IPS DF 6.9 (cell line): ENCODE measurements around the gene INSR.
"Not testable (repeated sequence)": the region's sequence is repeated elsewhere in the genome, so short reads cannot be mapped to it uniquely, and the experiment has no call there.

Source experiments
- DNase-seq: peaks from one replicate; pipeline ENCODE4 v3.0.0-alpha.2; 2013; ENCODE audit warnings: low read depth, low spot score
- H3K27ac ChIP-seq: one replicate; pipeline ENCODE4 v1.5.1; 2013; ENCODE audit warnings: low read length, control low read depth
- H3K27me3 ChIP-seq: 2 replicates; pipeline ENCODE4 v1.6.1; 2013; ENCODE audit warnings: mild to moderate bottlenecking, low read length; ENCODE audit not compliant: control insufficient read depth, insufficient read depth
- H3K36me3 ChIP-seq: 2 replicates; pipeline ENCODE4 v1.6.1; 2013; ENCODE audit warnings: low read length; ENCODE audit not compliant: control insufficient read depth, insufficient read depth
- H3K4me1 ChIP-seq: 2 replicates; pipeline ENCODE4 v1.6.1; 2013; ENCODE audit warnings: low read length; ENCODE audit not compliant: control insufficient read depth, insufficient read depth
- H3K4me3 ChIP-seq: 2 replicates; pipeline ENCODE4 v1.5.1; 2013; ENCODE audit warnings: mild to moderate bottlenecking, low read length
- H3K9me3 ChIP-seq: 2 replicates; pipeline ENCODE4 v1.6.1; 2013; ENCODE audit warnings: low read length, inconsistent platforms; ENCODE audit not compliant: control insufficient read depth, insufficient read depth
- WGBS: extraction: QIAGEN DNeasy Blood & Tissue Kit; methylation state at CpG from one replicate; pipeline ENCODE4 v1.1.7; 2013; ENCODE audit warnings: mixed read lengths, missing lambda C conversion rate; ENCODE audit not compliant: insufficient read length, insufficient coverage; 5-methylcytosine and 5-hydroxymethylcytosine counted together

Gene INSR

GRCh38 chr19:7246601-7247000 lies 47.6 kb downstream of the INSR start:
- 0 out of 2 replicates have a peak, but pooled peaks cover 2% of the 10 kb centered on the region for H3K9me3 ChIP-seq
- H3K4me1 ChIP-seq = peaks cover 2% of the 10 kb centered on the region; the same call in 1 of the 2 replicates
- no peak overlapping the region for H3K4me3 ChIP-seq
- WGBS = no CpG with 5 or more reads among the region's 2 CpGs
- no peaks in the 10 kb centered on the region for H3K27me3 ChIP-seq
- H3K27ac ChIP-seq = no peak overlapping the region
- H3K36me3 ChIP-seq = no peaks in the 10 kb centered on the region
- no peak for DNase-seq

GRCh38 chr19:7242601-7243258 lies 51.5 kb downstream of the INSR start:
- H3K27me3 ChIP-seq = no peaks in the 10 kb centered on the region
- no CpG with 5 or more reads among the region's 9 CpGs for WGBS
- no peaks in the 10 kb centered on the region for H3K4me1 ChIP-seq
- H3K36me3 ChIP-seq = no peaks in the 10 kb centered on the region
- 0 out of 2 replicates have a peak, but pooled peaks cover 2% of the 10 kb centered on the region for H3K9me3 ChIP-seq
- H3K4me3 ChIP-seq = no peak overlapping the region
- H3K27ac ChIP-seq = no peak overlapping the region
- no peak for DNase-seq

- Histone ChIP-seq H3K4me3 (no peak overlapping the region), H3K36me3 (no peaks in the 10 kb centered on the region), H3K9me3 (no peaks in the 10 kb centered on the region), H3K27ac (no peak overlapping the region), H3K27me3 (no peaks in the 10 kb centered on the region), H3K4me1 (no peaks in the 10 kb centered on the region)
- no CpG with 5 or more reads among the region's 4 CpGs for WGBS
- no peak for DNase-seq
These were observed 56.2 kb downstream of the INSR start for GRCh38 chr19:7238051-7238450.

GRCh38 chr19:7236153-7236552 lies 58.1 kb downstream of the INSR start:
- H3K4me1 ChIP-seq = no peaks in the 10 kb centered on the region
- no peaks in the 10 kb centered on the region for H3K27me3 ChIP-seq
- no CpG with 5 or more reads among the region's 5 CpGs for WGBS
- no peaks in the 10 kb centered on the region for H3K36me3 ChIP-seq
- H3K9me3 ChIP-seq = no peaks in the 10 kb centered on the region
- DNase-seq = no peak
- no peak overlapping the region for H3K4me3 ChIP-seq
- no peak overlapping the region for H3K27ac ChIP-seq

- Histone ChIP-seq H3K4me1 (no peaks in the 10 kb centered on the region), H3K27ac (no peak overlapping the region), H3K9me3 (no peaks in the 10 kb centered on the region), H3K36me3 (no peaks in the 10 kb centered on the region), H3K4me3 (no peak overlapping the region), H3K27me3 (no peaks in the 10 kb centered on the region)
- no peak for DNase-seq
- no CpG with 5 or more reads among the region's 9 CpGs for WGBS
These were observed 63.4 kb downstream of the INSR start for GRCh38 chr19:7230826-7231225.

GRCh38 chr19:7229735-7230134 lies 64.5 kb downstream of the INSR start:
- Histone ChIP-seq H3K4me1 (no peaks in the 10 kb centered on the region), H3K27me3 (no peaks in the 10 kb centered on the region), H3K36me3 (no peaks in the 10 kb centered on the region), H3K4me3 (no peak overlapping the region), H3K27ac (no peak overlapping the region), H3K9me3 (no peaks in the 10 kb centered on the region)
- no CpG with 5 or more reads among the region's 5 CpGs for WGBS
- DNase-seq = no peak

GRCh38 chr19:7228935-7229541 lies 65.2 kb downstream of the INSR start:
- H3K4me1 ChIP-seq = no peaks in the 10 kb centered on the region

GRCh38 chr19:7227735-7228134 lies 66.5 kb downstream of the INSR start:
- no peaks in the 10 kb centered on the region for H3K36me3 ChIP-seq
- no peak overlapping the region for H3K27ac ChIP-seq
- no peaks in the 10 kb centered on the region for H3K9me3 ChIP-seq
- no peaks in the 10 kb centered on the region for H3K27me3 ChIP-seq
- no peak for DNase-seq
- no peaks in the 10 kb centered on the region for H3K4me1 ChIP-seq
- WGBS = no CpG with 5 or more reads among the region's 6 CpGs
- H3K4me3 ChIP-seq = no peak overlapping the region

More at GRCh38 chr19:7228935-7229541, 65.2 kb downstream of the INSR start:
- Histone ChIP-seq H3K4me3 (no peak overlapping the region), H3K27ac (no peak overlapping the region), H3K36me3 (no peaks in the 10 kb centered on the region), H3K9me3 (no peaks in the 10 kb centered on the region), H3K27me3 (no peaks in the 10 kb centered on the region)
- WGBS = no CpG with 5 or more reads among the region's 1 CpG
- no peak for DNase-seq

GRCh38 chr19:7227149-7227548 lies 67.1 kb downstream of the INSR start:
- H3K4me1 ChIP-seq, H3K9me3 ChIP-seq, H3K4me3 ChIP-seq, H3K27me3 ChIP-seq, H3K36me3 ChIP-seq, DNase-seq, H3K27ac ChIP-seq: not testable (repeated sequence)
- WGBS = no CpG with 5 or more reads among the region's 5 CpGs

GRCh38 chr19:7226739-7227138 lies 67.5 kb downstream of the INSR start:
- no peak overlapping the region for H3K4me3 ChIP-seq
- H3K27ac ChIP-seq = no peak overlapping the region
- H3K4me1 ChIP-seq = no peaks in the 10 kb centered on the region
- no peaks in the 10 kb centered on the region for H3K36me3 ChIP-seq
- no peaks in the 10 kb centered on the region for H3K9me3 ChIP-seq
- no peaks in the 10 kb centered on the region for H3K27me3 ChIP-seq
- no peak for DNase-seq

- no CpG with 5 or more reads among the region's 10 CpGs for WGBS
- Histone ChIP-seq H3K36me3 (no peaks in the 10 kb centered on the region), H3K4me1 (no peaks in the 10 kb centered on the region), H3K27me3 (no peaks in the 10 kb centered on the region), H3K9me3 (no peaks in the 10 kb centered on the region), H3K27ac (no peak overlapping the region), H3K4me3 (no peak overlapping the region)
- DNase-seq = no peak
These were observed 68.5 kb downstream of the INSR start for GRCh38 chr19:7225741-7226140.
